Lung (tissue), 12 donors: ENCODE results near the gene ETS2. TPM values are rescaled to one million over a fixed set of nuclear protein-coding genes. Genes with fewer than 3 reads are reported as not detected.

Source experiments
- ATAC-seq: fragments of 200-7000 bp; cut with Tn5 transposase; one replicate; pipeline ENCODE4 v1.9.1; 2020; ENCODE audit warnings: moderate number of reproducible peaks; ENCODE audit not compliant: insufficient read depth, low FRiP score
- DNase-seq, 3 donors: peaks; one replicate each; pipeline ENCODE4 v3.0.0-alpha.2; 2013 to 2017
- H3K27ac ChIP-seq, 2 donors: one replicate each; pipeline ENCODE4 v1.5.1; 2013; ENCODE audit warnings: mild to moderate bottlenecking in 2 of 2, moderate library complexity in 2 of 2, control low read depth in 1 of 2, inconsistent platforms in 1 of 2, low read depth in 1 of 2, low read length in 1 of 2
- H3K27me3 ChIP-seq, 3 donors: one replicate each; pipeline ENCODE4 v1.5.1; 2013; ENCODE audit warnings: low read length in 2 of 3; ENCODE audit not compliant: control insufficient read depth in 3 of 3, insufficient read depth in 3 of 3
- H3K36me3 ChIP-seq, 4 donors: one replicate each; pipeline ENCODE4 v1.5.1; 2013; ENCODE audit warnings: low read length in 4 of 4, mild to moderate bottlenecking in 1 of 4, moderate library complexity in 1 of 4; ENCODE audit not compliant: control insufficient read depth in 4 of 4, insufficient read depth in 4 of 4
- H3K4me1 ChIP-seq, 5 donors: one replicate each; pipeline ENCODE4 v1.5.1; 2013; ENCODE audit warnings: low read length in 5 of 5, mild to moderate bottlenecking in 2 of 5, moderate library complexity in 1 of 5; ENCODE audit not compliant: control insufficient read depth in 5 of 5, insufficient read depth in 5 of 5
- H3K4me3 ChIP-seq: one replicate; pipeline ENCODE4 v1.5.1; 2013; ENCODE audit warnings: mild to moderate bottlenecking, control low read depth, moderate library complexity
- H3K9ac ChIP-seq, 2 donors: one replicate each; pipeline ENCODE4 v1.5.1; 2013; ENCODE audit warnings: low read length in 2 of 2, control low read depth in 1 of 2; ENCODE audit not compliant: insufficient read depth in 1 of 2
- H3K9me3 ChIP-seq, 4 donors: one replicate each; pipeline ENCODE4 v1.5.1; 2013; ENCODE audit warnings: low read length in 3 of 4, mild to moderate bottlenecking in 1 of 4, moderate library complexity in 1 of 4; ENCODE audit not compliant: control insufficient read depth in 4 of 4, insufficient read depth in 3 of 4
- CTCF ChIP-seq: IDR thresholded peaks from 2 replicates; pipeline ENCODE4 v1.5.1; 2012; ENCODE audit warnings: mild to moderate bottlenecking; ENCODE audit errors: control extremely low read depth, extremely low read depth
- WGBS, 2 donors: extraction: QIAGEN DNeasy Blood & Tissue Kit; methylation state at CpG; one replicate each; pipeline ENCODE4 v1.1.7; 2013; 5-methylcytosine and 5-hydroxymethylcytosine counted together
- polyA plus RNA-seq, 2 donors: library from polyadenylated mRNA; stranded (reverse); fragments of 200-250 nt; gene quantifications; one replicate each; pipeline ENCODE4 v1.2.1, GENCODE V29; 2013
- total RNA-seq, 2 donors: library from RNA; depleted of rRNA in 1 of 2; stranded (reverse); fragments of >200 nt in 1 of 2; gene quantifications; one replicate each; pipeline ENCODE4 v1.2.1, GENCODE V29; 2014 to 2021
- donor health status: control.
- donor health status: control.
- donor health status: Bipolar disorder and iron deficiency.
- donor health status: healthy.
- donor health status: DM: yes; HTN: yes; CAD: no.

The ETS2 gene
- total and polyA plus RNA-seq, 4 donors = 64.7 to 186 (median 158) TPM

DNA sequence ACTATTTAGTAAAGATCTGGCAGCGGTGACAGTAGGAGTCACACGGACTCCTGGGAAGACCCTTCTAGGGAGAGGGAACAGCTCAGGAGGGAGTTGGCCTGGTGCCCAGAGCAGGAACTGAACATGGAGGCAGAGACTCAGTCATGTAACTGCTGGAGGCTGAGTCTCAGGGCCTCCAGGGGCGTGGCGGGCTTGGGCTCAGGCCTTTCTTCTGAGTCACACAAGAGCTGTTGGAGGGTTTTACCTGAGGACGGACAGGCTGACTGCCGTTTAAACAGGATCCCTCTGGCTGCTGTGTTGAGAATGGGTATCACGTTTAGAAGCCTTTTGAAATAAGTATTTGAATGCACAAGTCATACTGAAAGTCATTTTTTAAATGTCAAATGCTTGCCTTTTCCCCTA lies 7.2 kb upstream of the ETS2 start:
- no peak for TF ChIP-seq CTCF
- Histone ChIP-seq H3K9ac (no peak overlapping the region), H3K4me3 (no peak overlapping the region), H3K9me3 (no peaks in the 10 kb centered on the region), H3K36me3 (no peaks in the 10 kb centered on the region), H3K27ac (no peak overlapping the region), H3K4me1 (peaks cover 0 to 5% (median 3%) of the 10 kb centered on the region in 5 donors), H3K27me3 (no peaks in the 10 kb centered on the region)
- DNase-seq = no peak
- ATAC-seq = no peak
- 75 to 90% methylated on average over 7 of the region's 7 CpGs for WGBS, 2 donors

GRCh38 chr21:38800046-38800758 lies 5.5 kb upstream of the ETS2 start:
- Histone ChIP-seq H3K27me3 (no peaks in the 10 kb centered on the region), H3K36me3 (no peaks in the 10 kb centered on the region), H3K9ac (no peak overlapping the region), H3K4me1 (peaks cover 0 to 11% (median 6%) of the 10 kb centered on the region in 5 donors), H3K9me3 (no peaks in the 10 kb centered on the region), H3K27ac (no peak overlapping the region), H3K4me3 (no peak overlapping the region)
- TF ChIP-seq CTCF = no peak
- WGBS, 2 donors = 94% methylated on average over 5 of the region's 5 CpGs
- no peak for ATAC-seq
- DNase-seq = no peak

DNA sequence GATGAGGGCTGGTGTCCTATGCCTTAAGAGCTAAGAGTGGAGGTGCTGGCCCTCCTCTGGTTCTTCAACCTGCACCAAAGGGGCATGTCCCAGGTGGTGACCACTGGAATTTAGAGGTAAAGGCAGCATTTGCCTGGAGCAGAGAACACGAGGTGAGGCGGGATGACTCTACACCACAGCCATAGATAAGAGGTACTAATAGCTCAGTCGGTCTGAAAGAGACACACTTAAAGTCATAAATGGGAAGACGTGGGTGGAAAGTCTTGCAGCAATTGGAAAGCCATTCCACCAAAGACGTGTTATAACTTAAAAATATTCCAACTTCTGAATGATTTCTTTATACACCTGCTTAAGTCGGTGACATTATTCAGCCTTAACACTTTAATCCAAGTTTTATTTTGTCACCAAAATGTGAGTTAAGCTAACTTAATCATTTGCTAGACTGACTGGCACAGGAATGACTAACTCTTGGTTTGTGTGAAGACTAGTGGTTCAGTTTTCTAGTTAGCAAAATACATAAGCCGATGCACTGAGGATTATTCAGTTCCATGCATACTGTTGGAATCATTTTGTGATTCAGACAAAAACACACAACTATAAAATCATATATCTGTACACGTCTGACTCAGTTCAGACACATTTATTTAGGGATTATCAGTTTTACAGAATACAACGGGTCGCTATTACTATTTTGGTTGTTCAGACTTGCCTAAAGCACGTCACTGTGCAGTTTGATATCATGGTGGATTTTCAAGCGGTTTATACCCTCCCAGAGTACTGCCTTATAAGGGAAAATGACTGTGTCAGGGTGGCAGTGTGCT lies 4.6 kb upstream of the ETS2 start:
- H3K27ac ChIP-seq = no peak overlapping the region
- H3K4me3 ChIP-seq = no peak overlapping the region
- no peak for DNase-seq
- WGBS, 2 donors = 94 to 96% methylated on average over 12 of the region's 12 CpGs
- ATAC-seq = no peak
- no peaks in the 10 kb centered on the region for H3K36me3 ChIP-seq
- no peak for TF ChIP-seq CTCF
- H3K9ac ChIP-seq = no peak overlapping the region
- no peaks in the 10 kb centered on the region for H3K9me3 ChIP-seq
- H3K27me3 ChIP-seq = no peaks in the 10 kb centered on the region
- H3K4me1 ChIP-seq = peaks cover 0 to 14% (median 6%) of the 10 kb centered on the region in 5 donors
